Fibroblast of skin of left biceps (primary cell): Measurements from ENCODE around the gene AACS.
"Not testable (repeated sequence)": the region's sequence is repeated elsewhere in the genome, so short reads cannot be mapped to it uniquely, and the experiment has no call there.

ENCODE experiments used
- DNase-seq, 2 experiments: peaks; one replicate each; pipeline ENCODE4 v3.0.0-alpha.2; 2013; ENCODE audit warnings: low read depth in 2 of 2

AACS gene

DNA sequence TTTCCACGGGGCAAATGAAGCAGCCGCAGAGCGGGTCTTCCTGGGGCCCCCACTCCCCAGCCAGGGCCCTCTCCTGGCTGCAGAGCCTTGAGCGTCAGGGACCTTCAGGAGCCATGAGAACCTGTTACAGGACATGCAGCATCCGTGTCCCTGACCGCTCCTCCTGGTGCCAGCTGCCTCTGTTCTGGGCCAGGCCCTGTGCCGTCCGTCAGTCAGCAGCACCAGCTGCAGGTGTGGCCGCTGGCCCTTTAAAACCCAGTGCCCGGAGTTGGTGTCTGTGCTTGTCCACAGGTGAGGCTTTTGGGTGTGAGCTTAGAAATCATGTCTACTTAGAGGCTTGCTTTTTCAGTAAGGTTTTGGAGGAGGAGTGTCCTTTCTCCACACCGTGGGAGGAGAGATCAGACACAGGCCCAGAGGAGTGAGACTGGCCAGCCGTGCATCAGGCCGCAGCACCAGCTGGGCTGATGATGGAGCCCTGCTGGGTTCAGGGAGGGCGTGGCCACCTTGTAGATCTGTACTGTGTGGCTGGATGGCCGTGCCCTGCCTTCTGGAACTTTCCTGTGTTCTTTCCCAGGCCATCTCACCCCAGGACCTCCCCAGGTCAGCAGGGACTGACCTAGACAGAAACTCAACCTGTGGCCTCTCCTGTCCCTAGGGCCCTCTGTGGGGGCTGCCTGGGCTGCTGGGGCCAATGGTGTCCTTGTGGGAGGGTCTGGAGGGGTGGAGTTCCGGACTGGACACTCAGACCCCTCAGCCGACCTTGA, 27.1 kb downstream of the AACS start:
- DNase-seq, result no peak

DNA sequence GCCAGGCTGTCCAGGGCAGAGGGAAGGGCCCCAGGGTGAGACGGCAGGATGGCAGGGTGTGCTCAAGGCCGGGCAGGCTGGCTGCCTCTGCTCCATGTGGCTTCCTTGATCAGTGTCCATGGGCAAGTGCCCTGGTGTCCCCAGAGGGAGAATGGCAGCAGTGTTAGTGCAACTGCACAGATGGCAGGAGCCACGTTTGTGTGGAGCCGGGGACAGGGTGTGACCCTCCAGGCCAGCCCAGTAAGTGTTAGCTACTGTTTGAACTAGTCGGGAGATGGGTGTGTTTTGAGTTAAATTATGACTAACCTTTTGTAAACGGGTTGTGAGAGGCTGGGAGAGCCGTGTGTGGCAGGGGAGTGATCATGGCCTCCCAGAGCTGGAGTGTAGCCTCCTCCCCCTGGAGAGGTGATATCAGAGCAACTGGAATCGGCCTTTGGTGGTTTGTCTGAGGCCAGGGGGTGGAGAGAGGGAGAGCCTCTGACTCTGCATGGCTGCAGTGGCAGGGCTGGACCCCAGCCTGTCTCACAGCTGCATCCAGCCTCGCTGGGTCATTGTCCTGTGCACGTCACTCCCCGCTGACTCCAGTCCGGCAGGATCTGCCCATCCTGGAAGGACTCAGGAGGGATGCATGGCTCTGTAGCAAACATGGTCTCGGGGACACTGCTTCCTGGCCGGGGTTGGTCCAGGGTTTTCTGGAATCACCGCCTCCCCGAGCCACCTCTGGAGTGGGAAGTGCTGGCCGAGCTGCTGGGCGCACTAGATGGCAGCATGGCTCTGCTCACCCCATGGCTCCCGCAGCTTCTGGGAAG, 27.8 kb downstream of the AACS start:
- DNase-seq, result no peak

DNA sequence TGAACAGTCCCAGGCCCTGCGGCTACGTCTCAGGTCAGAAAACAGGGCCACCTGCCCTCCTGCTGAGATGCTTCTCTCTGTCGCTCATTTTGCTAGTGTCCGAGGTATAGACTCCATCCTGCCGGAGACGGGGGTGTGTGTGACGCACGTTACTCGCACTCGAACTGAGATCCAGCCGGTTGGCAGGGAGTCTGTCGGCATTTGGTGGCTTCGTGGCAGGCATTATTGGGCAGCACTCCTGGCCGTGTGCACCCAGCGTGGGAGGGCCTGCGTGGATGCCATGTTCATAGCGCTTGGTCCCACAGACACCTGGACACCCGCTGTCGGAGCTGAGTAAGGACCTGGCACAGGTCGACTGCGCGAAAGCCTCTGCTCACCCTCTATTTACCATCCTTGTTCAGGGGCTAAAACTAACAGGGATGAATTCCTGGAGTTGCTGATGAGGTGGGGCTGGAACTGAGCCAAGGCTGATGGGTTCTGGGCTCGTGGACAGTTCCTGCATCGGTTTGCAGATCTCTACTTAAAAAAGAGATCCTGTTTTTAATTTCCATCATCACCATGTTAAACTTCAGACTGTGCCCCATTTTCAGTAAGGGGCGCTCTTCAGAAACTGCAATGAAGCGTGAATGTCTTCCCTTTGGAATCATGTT, 28.6 kb downstream of the AACS start:
- DNase-seq, result no peak

DNA sequence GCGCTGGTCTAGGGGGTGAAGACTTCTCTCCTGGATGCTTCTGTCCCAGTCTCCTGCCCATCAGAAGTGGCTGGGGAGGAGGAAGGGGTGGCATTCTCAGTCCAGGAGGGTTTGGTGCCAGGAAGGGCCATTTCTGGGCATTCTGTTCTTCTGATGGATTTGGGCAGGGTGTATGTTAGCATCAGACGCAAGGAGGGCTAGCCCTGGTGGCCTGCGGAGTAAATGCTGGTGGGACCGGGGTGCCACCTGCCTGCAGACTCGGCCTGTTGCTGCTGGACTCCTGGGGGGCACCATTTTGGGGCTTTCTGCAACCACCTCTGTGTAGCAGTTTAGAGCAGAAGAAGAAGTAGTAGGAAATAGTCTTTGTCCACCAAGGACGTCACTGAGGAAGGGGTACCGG, 31.7 kb downstream of the AACS start:
- no peak for DNase-seq

DNA sequence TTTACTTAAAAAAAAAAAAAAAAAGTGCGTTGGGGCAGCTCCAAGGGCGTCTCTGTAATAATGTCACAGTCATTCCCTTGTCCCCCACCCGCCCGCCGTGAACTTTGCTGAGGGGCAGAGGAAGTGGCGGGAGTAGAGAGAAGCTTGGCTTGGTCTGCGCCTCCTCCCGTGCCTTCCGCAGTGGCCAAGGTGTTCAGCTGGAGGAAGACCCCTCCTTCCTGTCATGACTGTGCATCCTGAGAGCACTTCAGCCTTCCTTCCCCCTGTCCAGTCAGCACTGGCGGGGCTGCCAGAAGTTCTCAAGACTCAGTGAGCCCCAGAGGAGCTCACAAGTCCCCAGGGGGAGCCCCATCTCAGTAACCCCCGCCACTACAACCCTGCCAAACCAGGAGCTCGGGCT, 32.2 kb downstream of the AACS start:
- no peak for DNase-seq

DNA sequence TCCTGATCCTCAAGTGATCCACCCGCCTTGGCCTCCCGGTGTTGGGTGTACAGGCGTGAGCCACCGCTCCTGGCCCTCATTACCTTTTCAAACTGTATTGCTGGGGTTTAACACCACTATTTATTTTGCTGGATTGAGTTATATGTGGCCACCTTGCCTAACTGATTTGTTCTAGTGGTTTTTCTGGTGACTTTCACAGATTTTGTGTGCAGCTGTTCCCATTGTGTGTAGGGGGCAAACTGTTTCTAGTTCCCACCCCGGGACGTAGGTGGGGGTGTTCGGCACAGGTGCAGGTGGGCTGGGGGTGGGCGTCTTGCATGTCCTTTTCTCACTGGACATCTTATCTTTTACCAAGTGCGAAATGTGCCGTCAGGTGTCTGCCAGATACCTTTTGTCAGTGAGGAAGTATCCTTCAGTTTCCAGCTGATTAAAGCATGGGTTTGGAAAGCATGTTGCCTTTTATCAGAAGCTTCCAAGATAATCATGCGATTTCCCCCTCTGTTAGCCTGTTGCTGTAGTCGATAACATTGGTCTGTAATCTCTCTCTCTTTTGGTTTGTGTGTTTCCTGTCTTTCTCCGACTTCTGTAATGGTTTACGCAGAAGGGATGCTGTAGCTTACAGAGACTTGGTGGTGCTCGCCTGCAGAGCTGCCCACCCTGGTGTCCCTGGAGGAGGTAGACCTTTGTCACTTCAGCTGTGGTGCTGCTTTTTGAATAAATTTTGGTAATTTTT, 33.6 kb downstream of the AACS start:
- no peak for DNase-seq

DNA sequence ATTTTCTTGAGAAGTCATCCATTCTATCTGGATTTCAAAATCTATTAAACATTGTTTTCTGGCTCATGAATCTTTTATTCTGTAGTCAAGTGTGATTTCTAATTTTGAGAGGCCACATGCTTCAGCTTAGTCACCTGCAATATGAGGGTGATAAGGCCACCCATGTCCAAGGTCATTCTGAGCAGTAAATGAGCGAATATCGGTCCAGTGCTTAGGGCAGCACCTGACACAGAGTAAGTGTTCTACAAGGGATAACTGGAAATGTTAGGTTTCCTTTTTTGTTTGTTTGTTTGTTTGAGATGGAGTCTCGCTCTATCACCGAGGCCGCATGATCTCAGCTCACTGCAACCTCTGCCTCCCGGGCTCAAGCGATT, 34.2 kb downstream of the AACS start:
- no peak for DNase-seq

DNA sequence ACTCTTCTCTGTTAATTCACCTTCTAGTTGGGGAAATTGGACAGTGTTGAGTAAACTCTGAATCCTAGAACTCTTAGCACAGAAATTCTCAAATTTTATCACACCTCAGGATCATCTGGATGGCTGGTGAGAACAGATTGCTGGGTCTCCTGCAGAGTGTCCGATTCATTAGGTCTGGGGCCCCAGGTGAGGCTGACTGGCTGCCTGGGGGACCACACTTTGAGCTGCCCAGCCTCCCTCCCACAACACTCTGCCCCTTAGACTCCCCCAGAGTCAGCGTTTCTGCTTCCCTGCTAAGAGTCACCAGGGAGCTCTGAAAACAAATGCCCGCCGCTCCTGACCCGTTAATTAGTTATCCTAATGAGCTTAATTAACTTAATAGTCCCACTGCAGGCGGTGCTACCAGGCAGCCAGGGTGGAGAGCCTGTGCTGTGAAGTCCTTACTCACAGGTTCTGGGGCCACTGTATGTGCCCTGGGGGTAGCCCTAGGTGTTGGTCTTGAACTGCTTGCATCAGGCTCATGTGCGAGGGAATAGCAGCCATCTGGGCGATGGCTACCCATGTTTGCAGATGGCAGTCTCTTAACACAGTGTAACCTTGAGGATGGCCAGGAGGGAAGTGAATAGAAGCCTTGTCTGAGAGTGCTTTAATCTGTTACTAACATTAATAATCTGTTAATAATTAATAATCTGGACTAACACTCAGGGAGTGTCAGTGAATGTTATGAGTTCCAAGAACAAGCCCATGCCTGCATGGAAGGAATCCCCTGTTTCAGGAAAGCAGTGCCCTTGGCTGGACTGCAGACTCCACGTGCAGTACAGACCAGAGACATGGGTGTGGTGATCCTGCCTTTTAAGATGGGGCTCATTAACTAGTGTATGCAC, 35.6 kb downstream of the AACS start:
- DNase-seq, result no peak

DNA sequence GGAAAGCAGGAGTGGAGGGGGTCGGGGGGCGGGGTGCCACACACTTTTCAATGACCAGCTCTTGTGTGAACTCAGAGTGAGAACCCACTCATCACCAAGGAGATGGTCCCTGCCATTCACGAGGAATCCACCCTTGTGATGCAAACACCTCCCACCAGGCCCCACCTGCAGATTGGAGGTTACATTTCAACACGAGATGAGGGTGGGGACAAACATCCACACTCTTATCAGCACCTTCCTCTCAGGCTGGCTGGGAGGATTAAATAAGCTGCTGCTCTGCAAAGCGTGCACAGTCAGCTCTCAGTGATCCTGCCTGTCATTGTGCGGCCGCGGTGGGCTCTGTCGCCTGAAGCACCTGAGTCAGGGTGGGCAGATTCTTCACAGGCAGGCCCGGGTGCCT, 39.7 kb downstream of the AACS start:
- DNase-seq, result no peak

DNA sequence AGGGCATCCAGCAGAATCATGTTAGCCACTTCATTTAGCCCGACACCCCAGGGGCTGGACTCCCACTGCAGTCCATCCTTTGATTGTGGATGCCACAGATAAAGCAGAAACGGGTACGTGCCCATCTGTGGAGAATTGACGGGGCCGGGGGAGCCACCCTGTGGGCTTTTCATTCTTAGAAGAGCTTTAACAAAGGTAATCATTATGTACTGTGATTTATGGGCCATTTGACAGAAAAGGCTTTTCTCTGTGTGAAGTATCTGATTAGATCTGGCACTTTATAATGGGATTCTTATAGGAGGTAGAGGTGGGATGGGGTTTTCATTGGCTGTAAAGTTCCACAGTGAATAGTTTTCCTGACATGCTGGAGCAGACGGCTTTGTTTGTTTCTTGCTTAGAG, 40.4 kb downstream of the AACS start:
- DNase-seq, result no peak

DNA sequence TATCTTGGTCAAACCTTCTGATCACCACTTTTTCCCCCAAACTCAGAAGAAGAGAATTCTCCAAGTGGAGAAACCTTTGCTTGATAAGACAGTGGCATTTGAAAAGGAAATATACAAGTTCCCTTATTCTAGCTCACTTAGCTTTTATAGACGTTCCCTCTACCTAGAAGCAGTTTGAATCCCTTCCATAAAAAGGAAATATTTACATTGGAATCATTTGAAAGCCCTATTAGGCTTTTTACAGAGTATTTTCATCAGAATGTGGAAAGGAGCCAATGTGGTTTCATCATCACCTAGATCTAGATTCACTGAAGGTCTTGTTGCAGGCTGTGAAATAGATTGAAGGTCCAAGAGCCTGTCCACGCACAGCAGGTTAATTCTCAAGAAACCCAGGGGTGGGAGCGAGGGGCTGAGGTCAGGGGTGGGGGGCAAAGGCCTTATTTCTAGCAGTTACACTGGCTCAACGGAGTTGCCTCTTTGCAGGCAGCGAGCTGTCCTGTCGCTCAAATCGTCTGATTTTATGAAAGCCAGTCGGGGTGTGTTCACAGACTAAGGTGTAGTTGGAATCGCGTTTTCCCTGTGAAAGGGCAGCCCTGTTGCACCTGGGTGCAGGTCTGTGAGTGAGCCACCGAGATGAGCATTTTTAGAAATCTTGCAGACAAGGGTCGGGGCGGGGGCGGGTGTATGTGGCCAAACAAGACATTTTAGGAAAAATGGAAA, 45.6 kb downstream of the AACS start:
- DNase-seq, result peak; percentile 55 to 61

DNA sequence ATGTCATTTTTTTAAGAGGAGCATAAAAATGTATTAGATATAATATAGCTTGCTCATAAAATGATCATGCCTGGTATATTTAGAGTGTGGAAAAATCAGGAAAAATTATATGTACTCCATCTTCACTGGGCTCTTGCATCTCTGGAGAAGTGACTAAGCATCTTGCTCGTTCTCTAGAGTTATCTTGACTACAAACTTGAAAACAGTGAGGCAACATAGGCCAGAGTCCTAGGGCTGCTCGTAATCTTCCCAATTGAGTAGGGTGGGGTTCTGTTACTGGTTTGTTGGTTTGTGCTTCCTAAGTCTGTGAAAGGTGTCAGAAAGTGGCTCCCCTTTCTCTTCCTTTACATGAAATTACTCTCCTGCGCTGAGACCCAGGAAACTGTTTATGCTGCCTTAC, 46.2 kb downstream of the AACS start:
- no peak for DNase-seq

DNA sequence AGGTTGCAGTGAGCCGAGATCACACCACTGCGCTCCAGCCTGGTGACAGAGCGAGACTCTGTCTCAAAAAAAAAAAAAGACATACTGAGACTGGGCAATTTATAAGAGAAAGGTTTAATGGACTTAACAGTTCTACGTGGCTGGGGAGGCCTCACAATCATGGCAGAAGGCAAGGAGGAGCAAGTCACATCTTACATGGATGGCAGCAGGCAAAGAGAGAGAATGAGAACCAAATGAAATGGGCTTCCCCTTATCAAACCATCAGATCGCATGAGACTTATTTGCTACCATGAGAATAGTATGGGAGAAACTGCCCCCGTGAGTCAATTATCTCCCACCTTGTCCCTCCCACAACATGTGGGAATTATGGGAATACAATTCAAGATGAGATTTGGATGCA, 47.4 kb downstream of the AACS start:
- not testable (repeated sequence) for DNase-seq

DNA sequence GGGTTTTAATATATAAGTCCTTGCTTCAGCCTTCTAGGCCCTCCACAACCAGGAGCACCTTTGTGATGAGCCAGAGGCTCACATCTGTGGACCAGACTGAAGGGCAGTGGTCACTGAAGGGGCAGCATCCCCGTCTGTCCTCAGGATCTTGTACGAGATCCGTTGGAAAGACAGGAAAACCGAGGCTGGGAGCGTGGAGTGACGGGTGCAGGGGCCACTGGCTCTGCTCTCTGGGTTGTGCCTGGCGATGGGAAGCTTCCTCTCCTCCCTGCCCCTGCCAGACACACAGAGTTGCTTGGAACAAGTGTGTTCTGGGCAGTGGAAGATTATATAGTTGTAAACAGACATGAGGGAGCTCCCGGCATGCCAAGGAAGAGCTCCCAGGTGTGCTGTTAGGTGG, 48.0 kb downstream of the AACS start:
- DNase-seq, result no peak

DNA sequence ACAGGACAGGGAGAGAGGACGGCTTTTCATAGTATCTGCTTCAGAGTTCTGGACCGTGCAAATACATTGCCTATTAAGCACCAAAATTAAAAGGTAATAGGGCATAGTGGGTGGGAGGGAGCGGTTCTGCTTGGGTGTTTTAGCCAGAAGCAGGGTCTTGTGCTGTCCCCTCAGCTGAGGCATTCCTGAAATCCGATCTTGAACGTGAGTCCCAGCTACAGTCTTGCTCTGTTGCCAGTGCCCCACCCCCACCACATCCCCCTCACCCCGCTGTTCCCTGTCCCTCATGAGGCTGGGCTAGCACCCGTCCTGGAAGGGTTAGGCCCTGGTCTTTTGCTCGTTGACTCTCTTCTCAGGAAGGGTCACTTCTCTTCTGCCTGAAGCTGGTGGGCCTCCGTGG, 48.6 kb downstream of the AACS start:
- DNase-seq, result no peak

DNA sequence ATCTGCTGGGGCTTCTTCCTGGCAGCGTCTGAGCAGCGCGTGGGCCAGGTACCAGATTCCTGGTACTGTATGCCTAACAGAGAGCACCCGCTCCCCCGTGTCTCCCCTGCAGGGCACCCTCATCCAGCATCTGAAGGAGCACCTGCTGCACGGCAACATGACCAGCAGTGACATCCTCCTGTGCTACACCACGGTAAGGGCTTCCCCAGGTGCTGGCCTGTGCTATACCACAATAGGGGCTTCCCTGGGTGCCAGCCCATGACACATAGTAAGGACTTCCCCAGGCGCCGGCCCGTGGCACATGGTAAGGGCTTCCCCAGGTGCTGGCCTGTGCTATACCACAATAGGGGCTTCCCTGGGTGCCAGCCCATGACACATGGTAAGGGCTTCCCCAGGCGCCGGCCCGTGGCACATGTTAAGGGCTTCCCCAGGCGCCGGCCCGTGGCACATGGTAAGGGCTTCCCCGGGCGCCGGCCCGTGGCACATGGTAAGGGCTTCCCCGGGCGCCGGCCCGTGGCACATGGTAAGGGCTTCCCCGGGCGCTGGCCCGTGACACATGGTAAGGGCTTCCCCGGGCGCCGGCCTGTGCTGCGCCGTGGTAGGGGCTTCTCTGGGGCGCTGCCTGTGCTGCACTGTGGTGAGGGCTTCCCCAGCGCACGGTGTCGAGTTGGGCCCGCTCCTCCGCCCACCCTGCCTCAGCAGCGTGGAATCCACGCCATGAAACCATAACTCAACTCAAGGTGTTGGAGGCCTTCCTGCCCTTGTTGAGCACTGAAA, 49.3 kb downstream of the AACS start:
- DNase-seq, result no peak

DNA sequence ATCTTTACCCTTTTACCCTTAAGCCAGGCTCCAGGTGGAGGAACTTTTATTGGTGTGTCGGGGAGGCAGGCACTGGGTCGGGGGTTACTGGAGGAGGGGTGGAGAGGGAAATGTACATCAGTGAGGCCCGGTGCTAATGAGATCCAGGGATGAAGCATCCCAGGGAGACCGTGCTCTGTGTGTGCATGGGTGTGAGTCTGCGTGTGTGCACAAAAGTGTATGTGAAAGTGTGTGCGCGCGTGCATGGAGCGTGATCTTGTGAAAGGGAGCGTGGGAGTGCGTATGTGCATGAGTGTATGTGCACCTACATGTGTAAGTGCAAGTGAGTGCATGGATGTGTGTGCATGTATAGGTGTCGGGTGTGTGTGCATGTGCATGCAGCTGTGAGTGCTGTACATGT, 55.3 kb downstream of the AACS start:
- no peak for DNase-seq

DNA sequence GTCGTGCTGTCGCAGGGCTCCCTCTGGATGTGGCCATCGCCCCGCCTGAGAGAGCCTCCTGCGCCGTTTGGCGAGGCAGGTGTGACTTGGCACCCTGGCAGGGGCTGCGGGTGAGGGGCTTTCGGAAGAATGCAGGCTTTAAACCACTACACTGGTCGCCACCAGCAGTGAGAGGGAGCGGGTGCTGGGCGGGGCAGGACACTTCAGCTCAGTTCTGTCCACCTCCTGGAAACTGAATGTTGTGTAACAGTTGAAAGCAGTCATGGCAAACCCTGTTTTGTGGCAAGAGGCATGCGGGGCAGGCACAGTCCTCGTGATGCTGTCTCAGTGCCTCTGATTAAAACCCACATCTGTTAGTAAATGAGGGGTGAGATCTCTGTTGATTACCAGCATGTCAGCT, 55.9 kb downstream of the AACS start:
- no peak for DNase-seq

DNA sequence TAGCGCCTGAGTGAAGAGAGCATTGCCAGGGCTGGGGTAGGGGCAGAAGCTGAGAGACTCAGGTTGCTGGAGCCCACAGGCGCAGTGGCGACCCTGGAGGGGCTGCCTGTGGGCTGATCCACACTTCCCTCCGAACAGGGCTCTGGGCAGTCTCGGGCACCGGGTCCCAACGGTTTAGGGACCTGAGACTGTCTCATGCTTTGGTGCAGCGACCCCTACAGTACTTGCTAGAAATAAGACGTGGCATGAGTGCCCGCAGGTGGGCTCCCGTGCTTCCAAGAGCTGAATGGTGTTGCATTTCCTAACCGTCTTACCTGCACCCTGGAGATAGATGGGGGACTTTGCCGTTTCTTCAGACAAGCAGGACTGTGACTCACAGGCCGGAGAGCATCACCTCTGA, 57.4 kb downstream of the AACS start:
- no peak for DNase-seq
